ENCODE results near the gene UBXN2A.
A peak's percentile ranks its signal among the peaks of the same experiment; 100 is the strongest.

Gene UBXN2A

DNA sequence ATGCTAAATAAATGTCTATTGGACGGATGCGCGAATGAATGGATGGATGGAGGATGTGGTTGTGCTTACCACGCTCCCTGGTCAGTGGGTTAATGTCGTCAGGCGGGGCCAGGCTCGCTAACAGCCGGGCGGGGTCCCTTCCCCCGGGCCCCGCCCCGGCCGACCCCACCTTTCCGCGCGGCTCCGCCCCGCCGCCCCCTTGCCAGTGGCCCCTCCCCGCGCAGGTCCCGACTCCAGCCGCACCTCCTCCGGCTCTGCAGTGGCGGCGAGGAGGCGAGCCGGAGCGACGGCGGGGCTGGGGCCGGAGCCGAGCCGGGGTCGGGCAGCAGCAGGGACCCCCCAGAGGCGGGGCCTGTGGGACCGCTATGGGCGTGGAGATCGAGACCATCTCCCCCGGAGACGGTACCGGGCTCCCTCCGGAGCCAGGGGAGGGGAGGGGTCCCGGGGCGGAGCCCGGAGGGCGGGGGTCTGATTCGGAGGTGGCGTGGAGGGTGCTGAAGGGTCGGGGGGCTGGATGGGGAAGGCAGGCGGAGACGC is 109.3 kb downstream of the UBXN2A start, which contains the start of gene FKBP1B (continued):
- no peak for TF ChIP-seq ZBTB49 (tag by site-specific recombination; IDR thresholded peaks at IDR 0.05; ENCODE audit: low read depth)
- TF ChIP-seq, protein P1, sequence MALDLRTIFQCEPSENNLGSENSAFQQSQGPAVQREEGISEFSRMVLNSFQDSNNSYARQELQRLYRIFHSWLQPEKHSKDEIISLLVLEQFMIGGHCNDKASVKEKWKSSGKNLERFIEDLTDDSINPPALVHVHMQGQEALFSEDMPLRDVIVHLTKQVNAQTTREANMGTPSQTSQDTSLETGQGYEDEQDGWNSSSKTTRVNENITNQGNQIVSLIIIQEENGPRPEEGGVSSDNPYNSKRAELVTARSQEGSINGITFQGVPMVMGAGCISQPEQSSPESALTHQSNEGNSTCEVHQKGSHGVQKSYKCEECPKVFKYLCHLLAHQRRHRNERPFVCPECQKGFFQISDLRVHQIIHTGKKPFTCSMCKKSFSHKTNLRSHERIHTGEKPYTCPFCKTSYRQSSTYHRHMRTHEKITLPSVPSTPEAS (tag by site-specific recombination; IDR thresholded peaks at IDR 0.05), result no peak
- no peak for TF ChIP-seq ZNF2 (tag by site-specific recombination; IDR thresholded peaks at IDR 0.05)
- no peak for TF ChIP-seq ZNF184 (tag by site-specific recombination; IDR thresholded peaks at IDR 0.05)
- TF ChIP-seq HOXD13 (CRISPR knock-in tag; IDR thresholded peaks at IDR 0.05; ENCODE audit: borderline replicate concordance), result no peak
- no peak for TF ChIP-seq ZNF341 (tag by site-specific recombination; IDR thresholded peaks at IDR 0.05; ENCODE audit: low read depth)
- TF ChIP-seq, protein P2, sequence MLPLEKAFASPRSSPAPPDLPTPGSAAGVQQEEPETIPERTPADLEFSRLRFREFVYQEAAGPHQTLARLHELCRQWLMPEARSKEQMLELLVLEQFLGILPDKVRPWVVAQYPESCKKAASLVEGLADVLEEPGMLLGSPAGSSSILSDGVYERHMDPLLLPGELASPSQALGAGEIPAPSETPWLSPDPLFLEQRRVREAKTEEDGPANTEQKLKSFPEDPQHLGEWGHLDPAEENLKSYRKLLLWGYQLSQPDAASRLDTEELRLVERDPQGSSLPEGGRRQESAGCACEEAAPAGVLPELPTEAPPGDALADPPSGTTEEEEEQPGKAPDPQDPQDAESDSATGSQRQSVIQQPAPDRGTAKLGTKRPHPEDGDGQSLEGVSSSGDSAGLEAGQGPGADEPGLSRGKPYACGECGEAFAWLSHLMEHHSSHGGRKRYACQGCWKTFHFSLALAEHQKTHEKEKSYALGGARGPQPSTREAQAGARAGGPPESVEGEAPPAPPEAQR (tag by site-specific recombination; IDR thresholded peaks at IDR 0.05), result no peak
- no peak for TF ChIP-seq ZNF112 (tag by site-specific recombination; IDR thresholded peaks at IDR 0.05)
- peak; percentile 30; the same call in 1 of the 2 replicates for TF ChIP-seq KLF8 (tag by site-specific recombination; IDR thresholded peaks at IDR 0.05)
- 0 out of 2 replicates have a peak, but pooled peaks have one; percentile 15 for TF ChIP-seq ZFP69B (tag by site-specific recombination; IDR thresholded peaks at IDR 0.05)
- TF ChIP-seq ZNF157 (tag by site-specific recombination; IDR thresholded peaks at IDR 0.05), result no peak
- no peak for TF ChIP-seq ZNF292 (tag by site-specific recombination; IDR thresholded peaks at IDR 0.05; ENCODE audit: borderline replicate concordance, low read depth)
- no peak for TF ChIP-seq ZNF10 (tag by site-specific recombination; IDR thresholded peaks at IDR 0.05)
- TF ChIP-seq ZFP41 (tag by site-specific recombination; IDR thresholded peaks at IDR 0.05; ENCODE audit: borderline replicate concordance), result no peak
- no peak for TF ChIP-seq YY1 (tag by site-specific recombination; IDR thresholded peaks at IDR 0.05)
- TF ChIP-seq ZBTB48 (tag by site-specific recombination; IDR thresholded peaks at IDR 0.05), result no peak
- TF ChIP-seq ZFHX2 (tag by site-specific recombination; conservative IDR thresholded peaks at IDR 0.05), result no peak
- no peak for TF ChIP-seq ZNF148 (tag by site-specific recombination; IDR thresholded peaks at IDR 0.05; ENCODE audit: borderline replicate concordance)
- TF ChIP-seq KLF9 (tag by site-specific recombination; IDR thresholded peaks at IDR 0.05; ENCODE audit: low read depth), result 0 out of 2 replicates have a peak, but pooled peaks have one; percentile 37
- 0 out of 2 replicates have a peak, but pooled peaks have one; percentile 30 for TF ChIP-seq ZNF660 (tag by site-specific recombination; IDR thresholded peaks at IDR 0.05)
- TF ChIP-seq, protein P3, sequence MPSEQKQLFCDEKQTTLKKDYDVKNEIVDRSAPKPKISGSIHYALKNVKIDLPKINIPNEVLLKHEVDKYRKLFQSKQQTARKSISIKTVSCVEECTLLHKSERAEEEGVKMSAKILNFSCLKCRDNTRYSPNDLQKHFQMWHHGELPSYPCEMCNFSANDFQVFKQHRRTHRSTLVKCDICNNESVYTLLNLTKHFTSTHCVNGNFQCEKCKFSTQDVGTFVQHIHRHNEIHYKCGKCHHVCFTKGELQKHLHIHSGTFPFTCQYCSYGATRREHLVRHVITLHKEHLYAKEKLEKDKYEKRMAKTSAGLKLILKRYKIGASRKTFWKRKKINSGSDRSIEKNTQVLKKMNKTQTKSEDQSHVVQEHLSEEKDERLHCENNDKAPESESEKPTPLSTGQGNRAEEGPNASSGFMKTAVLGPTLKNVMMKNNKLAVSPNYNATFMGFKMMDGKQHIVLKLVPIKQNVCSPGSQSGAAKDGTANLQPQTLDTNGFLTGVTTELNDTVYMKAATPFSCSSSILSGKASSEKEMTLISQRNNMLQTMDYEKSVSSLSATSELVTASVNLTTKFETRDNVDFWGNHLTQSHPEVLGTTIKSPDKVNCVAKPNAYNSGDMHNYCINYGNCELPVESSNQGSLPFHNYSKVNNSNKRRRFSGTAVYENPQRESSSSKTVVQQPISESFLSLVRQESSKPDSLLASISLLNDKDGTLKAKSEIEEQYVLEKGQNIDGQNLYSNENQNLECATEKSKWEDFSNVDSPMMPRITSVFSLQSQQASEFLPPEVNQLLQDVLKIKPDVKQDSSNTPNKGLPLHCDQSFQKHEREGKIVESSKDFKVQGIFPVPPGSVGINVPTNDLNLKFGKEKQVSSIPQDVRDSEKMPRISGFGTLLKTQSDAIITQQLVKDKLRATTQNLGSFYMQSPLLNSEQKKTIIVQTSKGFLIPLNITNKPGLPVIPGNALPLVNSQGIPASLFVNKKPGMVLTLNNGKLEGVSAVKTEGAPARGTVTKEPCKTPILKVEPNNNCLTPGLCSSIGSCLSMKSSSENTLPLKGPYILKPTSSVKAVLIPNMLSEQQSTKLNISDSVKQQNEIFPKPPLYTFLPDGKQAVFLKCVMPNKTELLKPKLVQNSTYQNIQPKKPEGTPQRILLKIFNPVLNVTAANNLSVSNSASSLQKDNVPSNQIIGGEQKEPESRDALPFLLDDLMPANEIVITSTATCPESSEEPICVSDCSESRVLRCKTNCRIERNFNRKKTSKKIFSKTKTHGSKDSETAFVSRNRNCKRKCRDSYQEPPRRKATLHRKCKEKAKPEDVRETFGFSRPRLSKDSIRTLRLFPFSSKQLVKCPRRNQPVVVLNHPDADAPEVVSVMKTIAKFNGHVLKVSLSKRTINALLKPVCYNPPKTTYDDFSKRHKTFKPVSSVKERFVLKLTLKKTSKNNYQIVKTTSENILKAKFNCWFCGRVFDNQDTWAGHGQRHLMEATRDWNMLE (tag by site-specific recombination; conservative IDR thresholded peaks at IDR 0.05; ENCODE audit: low read depth), result no peak
- no peak for TF ChIP-seq RBAK (tag by site-specific recombination; IDR thresholded peaks at IDR 0.05)
- no peak for TF ChIP-seq ZNF513 (tag by site-specific recombination; IDR thresholded peaks at IDR 0.05)
- TF ChIP-seq ZNF350 (tag by site-specific recombination; IDR thresholded peaks at IDR 0.05), result no peak
- no peak for TF ChIP-seq ZNF114 (tag by site-specific recombination; IDR thresholded peaks at IDR 0.05)
- no peak for TF ChIP-seq ZNF558 (tag by site-specific recombination; IDR thresholded peaks at IDR 0.05)
- no peak for TF ChIP-seq SETDB1 (IDR thresholded peaks at IDR 0.05; ENCODE audit: insufficient read length, low read length)

Data from HEK293 (cell line).